Measurements from ENCODE around the gene HOTAIR.

The HOTAIR gene

DNA sequence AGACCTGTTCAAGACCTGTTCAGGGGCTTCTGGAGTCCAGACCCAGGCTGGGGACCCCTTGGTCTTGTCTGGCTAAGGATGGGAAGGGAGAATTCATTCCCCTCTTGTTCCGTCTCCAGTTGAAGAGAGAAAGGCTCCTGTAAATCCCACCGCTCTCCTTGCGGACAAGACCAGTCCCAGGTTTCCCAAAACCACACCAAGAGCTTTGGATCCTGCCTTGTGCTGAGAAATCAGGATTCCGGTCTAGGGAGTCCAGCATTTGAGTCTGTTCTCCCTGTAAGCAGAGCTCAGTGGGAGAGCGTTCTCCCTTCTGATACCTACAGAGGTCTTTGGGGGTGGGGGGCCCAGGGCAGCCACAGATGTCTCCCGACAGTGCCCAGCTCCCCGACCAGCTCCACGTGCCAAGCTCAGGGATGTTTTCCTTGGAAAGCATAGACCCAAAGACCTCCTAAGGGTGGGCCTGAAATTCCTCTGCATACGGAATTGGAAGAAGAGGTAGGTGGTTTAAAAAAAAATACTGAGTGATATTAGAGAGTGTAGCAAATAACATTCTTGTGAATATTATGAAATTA, 34.2 kb downstream of the HOTAIR start:
- DNase-seq: no peak

DNA sequence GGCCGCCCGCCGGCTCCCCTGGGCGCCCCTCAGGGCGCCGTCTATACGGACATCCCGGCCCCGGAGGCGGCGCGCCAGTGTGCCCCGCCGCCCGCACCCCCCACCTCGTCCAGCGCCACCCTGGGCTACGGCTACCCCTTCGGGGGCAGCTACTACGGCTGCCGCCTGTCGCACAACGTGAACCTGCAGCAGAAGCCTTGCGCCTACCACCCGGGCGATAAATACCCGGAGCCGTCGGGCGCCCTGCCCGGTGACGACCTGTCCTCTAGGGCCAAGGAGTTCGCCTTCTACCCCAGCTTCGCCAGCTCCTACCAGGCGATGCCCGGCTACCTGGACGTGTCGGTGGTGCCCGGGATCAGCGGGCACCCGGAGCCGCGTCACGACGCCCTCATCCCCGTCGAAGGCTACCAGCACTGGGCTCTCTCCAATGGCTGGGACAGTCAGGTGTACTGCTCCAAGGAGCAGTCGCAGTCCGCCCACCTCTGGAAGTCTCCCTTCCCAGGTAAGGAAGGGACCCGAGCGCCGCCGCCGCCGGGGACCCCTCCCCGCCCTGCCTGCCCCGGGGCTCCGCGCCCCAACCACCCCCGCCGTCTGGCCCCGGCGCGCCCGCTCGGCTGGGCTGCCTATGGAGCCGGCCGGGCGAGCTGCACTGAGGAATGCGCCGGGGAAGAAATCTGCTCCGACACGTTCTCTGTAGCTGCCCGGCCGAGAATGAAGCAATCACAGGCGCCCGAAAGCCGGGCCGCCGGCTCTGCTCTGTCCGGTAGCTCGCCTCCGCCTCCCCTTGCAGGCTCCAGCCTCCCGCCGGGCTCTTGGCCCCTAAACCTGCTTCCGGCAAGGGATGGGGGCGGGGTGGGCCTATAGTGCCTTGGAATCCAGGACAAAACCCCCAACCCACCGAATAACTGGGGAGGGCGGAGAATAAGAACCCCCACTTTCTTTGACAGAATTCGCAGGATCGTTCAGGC, 35.3 kb downstream of the HOTAIR start:
- no peak for DNase-seq

DNA sequence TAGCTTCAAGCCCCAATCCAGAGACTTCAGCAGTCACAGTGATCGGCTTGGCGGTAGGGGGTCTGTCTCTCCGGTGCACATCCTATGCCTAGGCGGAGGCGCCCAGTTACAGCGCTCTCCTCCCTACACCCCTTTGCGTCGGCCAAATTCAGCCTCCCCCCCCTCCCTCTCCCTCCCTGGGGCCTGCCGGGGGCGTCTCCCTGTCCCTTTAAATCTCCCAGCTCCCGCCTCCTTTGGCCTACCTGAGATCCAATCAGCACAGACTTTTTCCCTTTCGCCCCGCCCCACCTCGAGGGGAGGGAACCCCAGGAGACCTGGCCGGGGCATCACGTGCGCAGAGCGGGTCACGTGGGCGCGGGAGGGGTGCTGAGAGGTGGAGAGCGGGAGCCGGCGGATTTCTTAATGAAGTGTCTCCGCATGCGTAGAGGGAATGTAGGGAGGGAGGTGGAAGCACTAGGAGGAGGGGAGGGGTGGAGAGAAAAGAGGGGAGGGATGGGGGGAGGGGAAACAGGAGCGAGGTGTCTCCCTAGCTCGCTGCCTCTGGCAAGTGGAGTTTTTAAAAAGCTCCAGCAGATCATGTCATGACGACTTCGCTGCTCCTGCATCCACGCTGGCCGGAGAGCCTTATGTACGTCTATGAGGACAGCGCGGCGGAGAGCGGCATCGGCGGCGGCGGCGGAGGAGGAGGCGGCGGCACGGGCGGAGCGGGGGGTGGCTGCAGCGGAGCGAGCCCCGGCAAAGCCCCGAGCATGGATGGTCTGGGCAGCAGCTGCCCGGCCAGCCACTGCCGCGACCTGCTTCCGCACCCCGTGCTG, 36.2 kb downstream of the HOTAIR start, which contains the start of gene HOXC13:
Gene HOXC13, plus strand, starts transcription at position 506 of the 815 bp plus-strand sequence. Its CDS starts 76 bp downstream, at position 582.
- DNase-seq: no peak

DNA sequence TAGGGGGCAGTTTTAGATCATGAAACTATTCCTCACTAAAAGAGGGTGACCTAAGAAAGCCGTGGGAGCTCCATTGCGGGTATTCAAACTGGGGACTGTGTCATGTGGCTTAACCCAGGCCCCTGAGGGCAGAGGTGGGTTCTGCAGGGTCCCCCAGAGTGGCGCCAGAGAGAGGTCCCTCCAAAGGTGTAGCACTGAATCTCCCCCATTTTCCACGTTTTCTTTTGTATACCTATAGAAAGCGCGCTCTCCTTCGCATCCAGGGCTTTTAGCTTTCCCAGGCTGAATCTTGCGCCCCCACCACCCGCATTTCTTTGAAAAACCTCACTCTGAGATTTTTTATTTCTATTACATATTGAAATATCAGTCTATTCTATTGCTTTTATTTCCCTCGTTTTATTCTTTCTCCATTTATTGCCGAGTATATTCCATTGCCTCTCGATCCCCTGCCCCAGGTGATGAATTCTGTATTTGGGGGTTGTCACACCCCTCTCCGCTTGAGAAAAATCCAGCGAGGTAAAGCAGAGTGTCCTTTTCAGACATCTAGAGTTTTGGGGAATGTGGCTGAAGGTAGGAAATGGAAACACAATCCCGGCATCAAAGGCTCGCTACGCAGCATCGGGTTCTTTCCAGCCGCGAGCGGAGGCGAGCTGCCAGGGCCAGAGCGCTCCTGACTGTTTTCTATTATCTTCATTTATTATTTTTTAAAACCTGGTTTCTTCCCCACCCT, 37.0 kb downstream of the HOTAIR start:
- no peak for DNase-seq

DNA sequence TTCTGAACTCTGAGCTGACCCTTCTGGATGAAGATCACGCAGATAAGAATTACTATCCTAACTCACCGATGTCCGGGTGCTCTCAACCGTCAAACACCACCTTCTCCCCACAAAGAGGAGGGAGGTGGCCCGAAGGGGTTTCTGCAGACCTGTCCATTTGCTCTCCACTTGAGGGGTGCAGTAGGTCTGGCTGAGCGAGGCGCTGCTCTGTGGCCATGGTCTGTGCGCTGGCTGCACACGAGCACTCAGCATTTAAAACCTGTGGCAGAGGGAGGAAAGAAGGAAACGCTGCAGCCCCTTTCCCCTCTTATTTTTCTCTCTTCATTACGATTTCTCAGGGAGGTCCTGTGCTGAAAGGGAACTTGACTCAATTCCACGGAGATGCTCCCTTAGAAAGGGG, 37.7 kb downstream of the HOTAIR start:
- DNase-seq: no peak

DNA sequence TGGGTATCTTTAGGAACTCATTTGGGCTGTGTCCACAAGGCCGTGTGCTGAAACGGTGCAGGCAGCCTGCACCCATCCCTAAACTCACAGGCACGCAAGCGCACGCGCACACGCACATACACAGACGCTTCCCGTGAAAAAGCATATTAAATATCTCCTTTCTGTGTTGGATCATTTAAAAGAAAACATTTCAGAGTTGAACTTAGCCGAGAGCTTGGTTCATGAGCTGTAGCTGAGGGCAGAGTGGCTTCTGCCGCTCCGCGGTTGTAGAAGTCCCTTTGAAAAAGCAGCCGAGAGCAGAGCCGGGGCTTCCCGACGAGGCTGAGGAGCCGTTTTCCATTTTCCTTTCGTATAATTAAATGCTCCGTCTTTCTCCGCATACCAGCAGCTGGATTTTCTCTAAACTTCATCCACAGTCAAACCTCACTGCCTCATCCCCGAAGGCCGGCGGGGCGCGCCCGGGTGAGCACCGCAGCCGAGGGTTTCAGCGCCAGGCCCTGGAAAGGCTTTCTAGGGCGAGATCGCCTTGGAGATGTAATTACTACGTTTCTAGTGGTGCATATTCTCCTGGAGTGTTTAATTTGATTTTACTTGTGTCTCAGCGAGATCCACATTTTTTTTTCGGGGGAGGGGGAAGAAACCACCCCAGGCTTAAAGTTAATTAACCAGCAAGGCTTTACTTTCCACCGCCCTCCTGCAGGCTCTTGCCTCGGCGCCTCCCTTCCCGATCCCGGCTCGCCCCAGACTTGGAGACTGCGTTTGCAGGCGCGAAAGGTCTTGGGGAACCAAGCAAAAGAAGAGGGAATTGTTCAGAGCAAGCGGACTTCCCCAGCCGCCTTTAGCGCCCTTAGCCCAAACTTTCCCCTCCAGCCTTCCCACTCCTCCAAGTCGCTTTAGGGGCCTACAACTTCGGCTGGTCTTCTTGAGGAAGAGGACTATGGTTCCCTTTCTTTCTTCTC, 39.1 kb downstream of the HOTAIR start:
- no peak for DNase-seq

DNA sequence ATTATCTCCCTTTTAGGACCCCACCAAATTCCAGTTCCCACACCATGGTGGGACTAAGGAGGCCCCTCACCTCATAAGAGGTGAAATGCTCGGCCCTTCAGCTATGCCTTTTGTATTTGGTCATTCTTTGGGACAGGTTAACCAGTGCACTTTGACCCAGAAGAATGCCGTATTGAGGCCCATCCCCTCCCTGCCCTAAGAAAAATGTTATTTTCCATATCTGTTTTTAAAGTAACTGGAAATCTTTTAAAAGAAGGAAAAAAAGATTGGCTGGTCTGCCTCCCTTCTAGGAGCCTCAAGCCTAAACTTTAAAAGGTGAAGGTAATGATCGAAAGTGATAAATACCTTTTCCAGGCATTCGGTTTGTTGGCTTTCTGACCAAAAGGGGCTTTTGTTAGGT, 41.8 kb downstream of the HOTAIR start:
- no peak for DNase-seq

DNA sequence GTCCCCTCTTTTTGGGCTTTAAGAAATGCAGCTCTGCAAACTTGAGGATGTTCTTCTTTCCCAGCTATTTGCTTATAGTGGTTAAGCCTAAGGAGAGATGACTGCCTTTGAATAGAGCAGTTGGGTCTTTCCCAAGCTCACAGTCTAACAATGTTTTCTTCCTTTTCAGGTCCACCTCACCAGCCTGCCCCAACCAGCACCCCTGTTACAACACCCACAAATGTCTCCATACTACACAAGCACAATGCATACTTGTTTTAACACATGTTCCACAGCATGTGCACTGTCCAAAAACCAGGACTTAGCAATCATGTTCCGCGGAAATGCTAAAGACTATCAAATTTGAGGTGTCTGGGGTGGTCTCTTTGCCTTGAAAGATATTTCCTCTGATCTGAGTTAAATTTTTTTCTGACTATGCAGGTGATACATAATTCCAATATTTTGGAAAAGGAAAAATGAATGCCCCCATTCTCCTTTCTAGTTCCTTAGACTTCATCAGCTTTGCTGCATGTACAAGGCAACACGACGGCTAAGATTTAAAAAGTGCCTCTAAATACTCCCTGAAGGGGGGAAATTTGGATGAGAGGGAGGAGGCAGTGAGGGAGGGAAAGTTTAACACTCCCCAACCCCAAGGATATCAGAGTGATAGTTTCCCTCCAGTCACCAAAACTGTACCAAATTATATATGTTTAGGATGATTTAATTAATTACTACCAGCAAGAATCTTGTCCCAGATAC, 42.7 kb downstream of the HOTAIR start:
- DNase-seq: no peak

DNA sequence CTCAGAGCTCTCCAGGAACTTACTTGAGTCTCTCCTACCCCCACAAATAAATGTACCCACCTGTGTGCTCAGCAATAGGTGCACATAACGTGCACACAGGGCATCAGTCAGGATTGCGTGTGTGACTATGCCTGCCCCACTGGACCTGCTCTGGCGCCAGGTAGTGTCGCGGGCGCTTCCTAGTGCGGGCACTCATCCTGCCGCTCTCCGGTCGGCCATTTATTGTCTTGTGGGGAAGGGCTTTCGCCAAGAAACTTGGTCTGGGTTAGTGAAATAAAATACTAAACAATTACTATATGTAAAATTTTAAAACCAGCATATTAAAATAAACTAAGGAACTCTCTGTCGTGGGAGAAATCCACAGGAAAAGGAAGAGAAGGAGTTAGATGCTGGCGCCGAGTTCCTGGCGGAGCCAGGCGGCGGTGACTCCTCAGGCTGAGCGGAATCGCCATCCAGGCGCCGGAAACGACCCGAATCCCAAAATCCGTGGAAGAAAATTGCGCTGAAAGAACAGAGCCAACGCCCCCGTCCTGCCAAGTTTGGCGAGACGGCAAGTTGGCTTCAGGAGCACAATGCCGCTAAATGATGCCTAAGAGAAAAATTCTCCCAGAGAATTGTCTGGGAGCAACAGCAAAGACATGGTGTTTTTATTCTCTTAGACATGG, 44.0 kb downstream of the HOTAIR start:
- DNase-seq: no peak

DNA sequence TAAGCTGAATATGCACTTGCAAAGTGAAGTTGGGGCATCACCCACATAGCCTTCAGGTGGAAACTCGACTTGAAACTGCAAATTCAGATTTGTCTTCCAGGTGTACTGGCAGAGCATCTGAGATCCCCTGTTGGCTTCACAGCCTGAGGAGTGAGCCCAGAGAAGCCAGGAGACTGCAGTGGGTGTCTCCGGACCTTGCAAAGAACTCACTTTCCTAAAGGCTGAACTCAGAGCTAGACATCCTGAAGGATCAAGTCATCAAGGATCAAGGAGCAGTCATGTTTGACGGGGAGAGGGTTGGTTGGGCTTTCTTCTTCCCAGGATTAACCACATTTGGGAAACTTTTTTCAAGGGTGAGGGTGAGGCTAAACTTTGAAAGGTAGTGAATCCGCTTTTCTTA, 45.2 kb downstream of the HOTAIR start:
- DNase-seq: no peak

DNA sequence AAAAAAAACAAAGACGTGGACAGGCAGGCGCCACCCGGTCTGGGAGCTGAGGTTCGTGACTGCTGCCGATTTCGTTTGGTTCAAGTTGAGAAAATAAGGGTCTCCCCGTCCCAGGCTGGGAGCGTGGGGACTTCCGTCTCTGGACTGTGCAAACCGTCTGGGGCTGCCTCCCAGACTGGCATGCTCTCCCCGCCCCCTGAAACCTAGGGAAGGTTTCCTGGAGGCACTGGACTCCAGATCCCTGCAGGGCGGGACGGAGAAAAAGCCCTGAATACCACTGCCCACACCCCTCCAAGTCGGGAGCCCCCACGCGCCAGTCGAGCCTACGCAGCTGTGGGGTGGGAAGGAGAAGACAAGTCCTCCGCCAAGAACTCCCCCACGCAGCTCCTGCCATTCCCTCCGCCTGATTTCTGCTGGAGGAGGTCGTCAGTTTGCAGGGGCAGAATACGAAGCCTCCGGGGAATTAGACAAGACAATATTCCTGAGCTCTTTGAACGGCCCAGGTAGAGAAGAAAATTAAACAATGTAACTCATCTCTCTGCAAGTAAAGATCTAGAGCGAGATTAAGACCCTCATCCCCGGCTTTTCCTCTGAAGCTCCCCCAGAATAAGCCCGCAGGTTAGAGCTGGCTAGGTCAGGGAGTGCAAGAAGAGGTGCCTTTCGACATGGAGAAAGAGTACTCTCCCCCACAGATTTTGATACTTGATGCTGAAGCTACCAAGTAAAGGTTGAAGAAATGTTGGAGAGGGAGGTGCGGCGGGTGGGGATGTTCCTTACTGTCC, 46.5 kb downstream of the HOTAIR start:
- DNase-seq: no peak

DNA sequence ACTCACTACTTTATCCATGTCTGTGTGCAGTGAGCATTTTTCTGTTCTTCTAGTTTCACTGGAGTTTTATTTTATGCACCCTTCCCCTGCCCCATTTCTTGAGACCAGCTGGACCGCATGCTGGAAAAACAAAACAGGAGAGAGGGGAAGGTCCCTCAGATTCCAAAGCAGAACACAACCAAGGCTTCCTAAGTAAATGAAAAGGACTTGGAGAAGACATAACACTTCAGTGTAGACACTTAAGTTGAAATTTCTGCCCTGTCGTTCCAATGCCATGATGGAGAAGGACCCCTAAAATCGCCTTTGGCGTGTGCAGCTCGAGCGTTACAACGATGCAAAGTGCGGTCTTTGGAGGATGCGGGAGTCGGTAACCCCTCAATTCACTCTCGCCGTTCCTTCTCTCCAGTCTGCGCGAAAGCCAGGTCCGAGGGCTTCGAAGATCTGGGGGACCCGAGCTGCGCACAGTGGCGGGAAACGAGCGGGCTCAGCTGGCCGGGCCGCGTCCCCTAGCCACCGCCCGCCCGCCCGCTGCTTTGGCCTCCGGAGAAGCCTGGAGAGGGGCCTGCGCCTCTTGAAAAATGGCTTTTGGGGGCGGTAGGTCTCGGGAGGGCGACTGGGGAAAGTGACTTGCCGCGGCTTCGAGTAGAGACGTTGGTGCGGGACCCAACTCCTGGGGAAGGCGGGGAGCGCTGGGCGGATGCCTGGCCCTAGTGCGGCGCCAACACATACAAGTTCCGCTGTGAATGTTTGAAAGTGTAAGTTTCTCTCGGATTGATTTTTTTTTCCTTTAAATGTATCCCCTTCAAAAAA, 47.3 kb downstream of the HOTAIR start:
- DNase-seq: no peak

DNA sequence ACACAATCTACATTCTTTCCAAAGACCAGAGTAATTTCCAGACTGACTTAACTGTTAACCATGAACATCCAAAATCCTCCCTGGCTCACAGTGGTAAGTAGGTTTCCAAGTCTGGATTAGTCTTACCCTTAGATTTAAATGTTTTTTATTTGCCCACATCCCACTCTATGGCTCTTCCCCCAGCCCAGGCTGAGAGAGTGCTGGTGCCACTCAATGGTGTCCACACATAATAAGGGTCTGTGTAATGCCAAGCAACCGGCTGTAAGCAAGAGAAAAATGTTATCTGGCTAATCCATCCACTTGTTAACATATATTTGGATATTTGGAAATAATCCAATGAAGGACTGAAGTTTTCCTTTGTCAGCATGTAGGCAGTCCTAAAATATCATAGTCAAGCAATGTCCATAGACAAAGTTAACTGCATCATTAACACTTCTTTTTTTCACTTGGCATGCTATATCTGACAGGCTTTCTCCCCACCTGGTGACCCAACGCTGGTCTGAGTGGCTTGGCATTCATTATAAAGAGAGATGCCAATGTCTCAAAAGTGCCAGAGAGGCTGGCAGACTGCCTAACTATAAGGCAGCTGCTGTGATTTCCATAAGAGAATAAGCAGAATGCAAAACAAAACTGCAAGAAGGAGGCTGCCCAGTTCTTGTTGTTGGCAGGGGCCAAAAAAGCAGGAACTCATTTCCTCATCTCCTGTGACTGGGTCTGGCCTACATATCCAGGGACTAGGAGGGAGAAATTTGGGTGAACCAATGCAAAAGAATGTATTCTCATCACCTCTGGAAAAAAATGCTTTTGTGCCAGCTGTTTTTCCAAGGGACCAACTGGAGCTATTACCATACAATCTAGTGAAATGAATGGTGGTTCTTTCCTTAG, 50.0 kb downstream of the HOTAIR start:
- DNase-seq: no peak

DNA sequence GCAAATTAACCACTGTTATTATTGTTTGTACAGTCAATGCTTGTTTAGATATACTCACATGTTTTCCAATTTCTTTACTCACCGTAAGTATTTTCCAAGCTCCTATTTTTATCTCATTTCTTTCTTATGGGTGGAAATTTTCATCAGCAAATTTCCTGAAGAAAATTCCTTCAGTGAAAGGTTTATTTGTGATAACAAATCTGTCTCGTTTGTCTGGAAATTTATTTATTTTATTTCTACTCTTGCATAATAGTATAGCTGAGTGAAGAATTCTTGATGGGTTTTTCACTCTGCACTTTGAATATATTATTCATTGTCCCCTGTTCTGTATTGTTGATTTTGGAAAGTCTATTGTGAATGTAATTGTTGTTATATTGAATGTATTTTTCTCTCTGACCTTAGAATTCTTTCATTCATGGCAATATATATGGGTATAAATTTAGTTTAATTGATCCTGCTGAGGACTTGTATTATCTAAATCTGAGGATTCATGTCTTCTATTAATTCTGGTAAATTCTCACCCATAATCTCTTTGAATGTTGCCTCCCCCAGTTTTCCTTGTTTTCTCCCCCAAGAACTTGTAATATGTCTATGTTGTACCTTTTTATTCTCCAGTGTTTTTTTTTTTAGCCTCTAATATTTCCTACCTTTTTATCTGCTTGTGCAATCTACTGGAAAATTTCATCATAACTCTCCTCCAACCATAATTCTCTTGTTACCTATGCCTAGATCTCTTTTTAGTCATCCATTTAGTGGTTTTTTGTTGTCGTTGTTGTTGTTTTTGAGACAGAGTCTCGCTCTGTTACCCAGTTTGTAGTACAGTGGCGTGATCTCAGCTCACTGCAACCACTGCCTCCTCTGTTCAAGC, 57.7 kb downstream of the HOTAIR start:
- no peak for DNase-seq

Measured in HCEC 1CT (cell line).